ENCODE measurements around the gene PARN. TPM values are rescaled to one million over a fixed set of nuclear protein-coding genes. Genes with fewer than 3 reads are reported as not detected.

The PARN gene
- total RNA-seq, 3 donors from 2014 or later (not counting 1 experiment from before 2014, with no cell fraction given), result 44.3 to 57.4 (median 45.1) TPM

DNA sequence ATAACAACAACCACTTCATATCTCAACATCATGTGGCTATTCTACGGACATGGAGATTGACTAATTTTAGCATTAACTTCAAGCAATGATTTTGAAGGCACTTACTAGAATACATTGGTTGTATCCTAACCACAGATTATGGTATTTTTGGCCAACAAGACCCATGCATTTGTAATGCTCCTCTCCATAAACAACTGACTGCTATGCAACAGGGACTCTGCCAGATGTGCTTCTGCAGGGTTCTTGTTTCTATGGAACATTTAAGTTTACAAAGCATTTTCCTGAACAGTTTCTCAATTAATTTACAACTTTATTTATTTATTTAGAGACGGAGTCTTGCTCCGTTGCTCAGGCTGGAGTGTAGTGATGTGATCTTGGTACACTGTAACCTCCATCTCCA lies 178.0 kb downstream of the PARN start:
- DNase-seq, result no peak
- Histone ChIP-seq H3K4me1 (ENCODE audit: control insufficient read depth, insufficient read depth, low read length) (no peaks in the 10 kb centered on the region), H3K36me3 (ENCODE audit: control insufficient read depth, insufficient read depth, low read length) (no peaks in the 10 kb centered on the region), H3K27ac (ENCODE audit: low read length) (no peak overlapping the region), H3K27me3 (ENCODE audit: control insufficient read depth, insufficient read depth, low read length) (no peaks in the 10 kb centered on the region), H3K9me3 (ENCODE audit: control insufficient read depth, insufficient read depth, low read length) (no peaks in the 10 kb centered on the region), H3K4me3 (ENCODE audit: low read length) (no peak overlapping the region)
- Mint-ChIP-seq H3K4me3 (no peak overlapping the region), H3K27me3 (ENCODE audit: low read depth in 2 of 2) (no peaks in the 10 kb centered on the region), H3K36me3 (no peaks in the 10 kb centered on the region), H3K27ac (no peak overlapping the region), H3K4me1 (peaks cover 0 to 10% of the 10 kb centered on the region in 2 donors), H3K9me3 (no peaks in the 10 kb centered on the region)
- WGBS (ENCODE audit: insufficient coverage), result 92% methylated on average over 1 of the region's 3 CpGs
- ATAC-seq, result no peak
- TF ChIP-seq, protein P1, sequence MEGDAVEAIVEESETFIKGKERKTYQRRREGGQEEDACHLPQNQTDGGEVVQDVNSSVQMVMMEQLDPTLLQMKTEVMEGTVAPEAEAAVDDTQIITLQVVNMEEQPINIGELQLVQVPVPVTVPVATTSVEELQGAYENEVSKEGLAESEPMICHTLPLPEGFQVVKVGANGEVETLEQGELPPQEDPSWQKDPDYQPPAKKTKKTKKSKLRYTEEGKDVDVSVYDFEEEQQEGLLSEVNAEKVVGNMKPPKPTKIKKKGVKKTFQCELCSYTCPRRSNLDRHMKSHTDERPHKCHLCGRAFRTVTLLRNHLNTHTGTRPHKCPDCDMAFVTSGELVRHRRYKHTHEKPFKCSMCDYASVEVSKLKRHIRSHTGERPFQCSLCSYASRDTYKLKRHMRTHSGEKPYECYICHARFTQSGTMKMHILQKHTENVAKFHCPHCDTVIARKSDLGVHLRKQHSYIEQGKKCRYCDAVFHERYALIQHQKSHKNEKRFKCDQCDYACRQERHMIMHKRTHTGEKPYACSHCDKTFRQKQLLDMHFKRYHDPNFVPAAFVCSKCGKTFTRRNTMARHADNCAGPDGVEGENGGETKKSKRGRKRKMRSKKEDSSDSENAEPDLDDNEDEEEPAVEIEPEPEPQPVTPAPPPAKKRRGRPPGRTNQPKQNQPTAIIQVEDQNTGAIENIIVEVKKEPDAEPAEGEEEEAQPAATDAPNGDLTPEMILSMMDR (IDR thresholded peaks at IDR 0.05), result no peak
- intact Hi-C loops (cut with micrococcal nuclease), result no loop called here

DNA sequence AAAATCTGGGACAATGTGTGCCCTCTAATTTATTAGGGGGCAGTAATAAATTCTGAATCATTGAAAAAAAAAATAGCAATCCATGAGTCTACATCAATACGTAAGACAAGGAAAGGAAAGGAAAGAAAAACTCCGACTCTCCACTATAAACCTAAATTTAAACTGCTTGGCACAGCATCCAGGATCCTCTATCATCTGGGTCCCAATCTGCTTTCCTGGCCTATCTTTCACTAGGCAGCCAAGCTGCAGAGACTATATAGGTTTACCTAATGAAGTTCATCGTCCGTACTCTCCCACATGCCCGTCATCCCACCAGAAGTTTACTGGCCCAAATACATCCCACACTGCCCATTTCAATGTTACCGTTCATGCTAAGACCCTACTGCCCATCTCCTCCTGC lies 179.2 kb downstream of the PARN start:
- DNase-seq, result no peak
- Histone ChIP-seq H3K27me3 (ENCODE audit: control insufficient read depth, insufficient read depth, low read length) (no peaks in the 10 kb centered on the region), H3K27ac (ENCODE audit: low read length) (no peak overlapping the region), H3K9me3 (ENCODE audit: control insufficient read depth, insufficient read depth, low read length) (no peaks in the 10 kb centered on the region), H3K4me3 (ENCODE audit: low read length) (no peak overlapping the region), H3K36me3 (ENCODE audit: control insufficient read depth, insufficient read depth, low read length) (no peaks in the 10 kb centered on the region), H3K4me1 (ENCODE audit: control insufficient read depth, insufficient read depth, low read length) (no peaks in the 10 kb centered on the region)
- no peaks in the 10 kb centered on the region for H3K27me3 Mint-ChIP-seq (ENCODE audit: low read depth in 2 of 2)
- 96% methylated on average over 5 of the region's 6 CpGs for WGBS (ENCODE audit: insufficient coverage)
- TF ChIP-seq, protein P1 (IDR thresholded peaks at IDR 0.05), result no peak
- intact Hi-C loops (cut with micrococcal nuclease), result no loop called here
- H3K4me3 Mint-ChIP-seq, result no peak overlapping the region
- H3K4me1 Mint-ChIP-seq, result peaks cover 0 to 10% of the 10 kb centered on the region in 2 donors
- no peak overlapping the region for H3K27ac Mint-ChIP-seq
- no peak for ATAC-seq
- no peaks in the 10 kb centered on the region for H3K36me3 Mint-ChIP-seq
- H3K9me3 Mint-ChIP-seq, result no peaks in the 10 kb centered on the region

DNA sequence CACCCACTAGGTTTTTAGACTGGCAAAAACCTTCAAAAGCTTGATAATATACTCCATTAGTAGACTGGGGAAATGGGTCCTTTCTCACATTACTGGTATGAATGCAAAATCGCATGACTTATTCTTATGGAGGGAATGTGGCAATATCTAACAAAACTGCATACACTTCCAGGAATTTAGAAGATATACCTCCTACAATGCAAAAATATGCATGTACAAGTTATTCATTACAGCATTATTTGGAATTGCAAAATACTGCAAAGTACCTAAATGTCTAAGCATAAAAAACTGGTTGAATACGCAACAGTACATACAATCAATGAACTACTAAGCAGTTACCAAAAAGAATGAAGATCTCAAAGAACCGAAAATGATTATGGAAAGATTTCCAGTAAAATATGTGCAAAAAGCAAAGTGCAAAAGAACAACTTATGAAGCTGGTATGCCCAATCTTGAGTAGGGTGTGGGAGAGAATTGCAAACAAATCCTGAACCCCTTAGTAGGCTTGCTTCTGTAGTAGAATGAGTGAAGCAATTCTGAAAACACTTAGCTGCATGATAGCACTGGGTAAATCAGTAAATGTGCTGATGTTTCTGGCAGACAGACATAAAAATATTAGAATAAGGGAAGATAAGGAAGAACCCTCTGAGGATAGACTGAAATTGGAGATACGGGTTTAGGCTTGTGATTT lies 180.1 kb downstream of the PARN start:
- Mint-ChIP-seq H3K9me3 (no peaks in the 10 kb centered on the region), H3K4me1 (peaks cover 0 to 10% of the 10 kb centered on the region in 2 donors), H3K27me3 (ENCODE audit: low read depth in 2 of 2) (no peaks in the 10 kb centered on the region), H3K27ac (no peak overlapping the region), H3K4me3 (no peak overlapping the region), H3K36me3 (no peaks in the 10 kb centered on the region)
- WGBS (ENCODE audit: insufficient coverage), result 100% methylated on average over 1 of the region's 4 CpGs
- Histone ChIP-seq H3K9me3 (ENCODE audit: control insufficient read depth, insufficient read depth, low read length) (no peaks in the 10 kb centered on the region), H3K27ac (ENCODE audit: low read length) (no peak overlapping the region), H3K4me3 (ENCODE audit: low read length) (no peak overlapping the region), H3K36me3 (ENCODE audit: control insufficient read depth, insufficient read depth, low read length) (peaks cover 3% of the 10 kb centered on the region), H3K4me1 (ENCODE audit: control insufficient read depth, insufficient read depth, low read length) (no peaks in the 10 kb centered on the region), H3K27me3 (ENCODE audit: control insufficient read depth, insufficient read depth, low read length) (no peaks in the 10 kb centered on the region)
- intact Hi-C loops (cut with micrococcal nuclease), result no loop called here
- ATAC-seq (no peak), DNase-seq (no peak)
- TF ChIP-seq, protein P1 (IDR thresholded peaks at IDR 0.05), result no peak

DNA sequence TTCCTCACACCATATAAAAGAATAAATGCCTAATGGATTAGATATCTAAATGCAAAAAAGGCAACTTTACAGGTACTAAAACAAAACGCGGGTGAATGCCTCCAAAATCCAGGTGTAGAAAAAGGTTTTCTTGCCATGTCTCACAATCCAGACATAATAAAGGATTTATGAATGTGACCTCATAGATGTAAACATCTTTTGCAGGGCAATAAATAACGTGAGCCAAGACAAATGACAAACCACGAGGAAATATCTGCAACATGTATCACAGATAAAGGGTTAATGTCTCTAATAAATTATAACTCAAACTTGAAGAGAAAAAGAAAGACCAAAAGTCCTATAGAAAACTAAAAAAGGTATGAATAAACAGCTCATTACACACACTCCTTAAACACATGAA lies 180.7 kb downstream of the PARN start:
- WGBS (ENCODE audit: insufficient coverage), result 100% methylated on average over 3 of the region's 4 CpGs
- no peaks in the 10 kb centered on the region for H3K9me3 ChIP-seq (ENCODE audit: control insufficient read depth, insufficient read depth, low read length)
- no peak for ATAC-seq
- TF ChIP-seq, protein P1 (IDR thresholded peaks at IDR 0.05), result no peak
- H3K27me3 ChIP-seq (ENCODE audit: control insufficient read depth, insufficient read depth, low read length), result no peaks in the 10 kb centered on the region
- no peak overlapping the region for H3K4me3 ChIP-seq (ENCODE audit: low read length)
- H3K9me3 Mint-ChIP-seq, result no peaks in the 10 kb centered on the region
- peaks cover 3% of the 10 kb centered on the region for H3K36me3 ChIP-seq (ENCODE audit: control insufficient read depth, insufficient read depth, low read length)
- H3K36me3 Mint-ChIP-seq, result no peaks in the 10 kb centered on the region
- H3K27me3 Mint-ChIP-seq (ENCODE audit: low read depth in 2 of 2), result no peaks in the 10 kb centered on the region
- intact Hi-C loops (cut with micrococcal nuclease), result no loop called here
- H3K27ac ChIP-seq (ENCODE audit: low read length), result no peak overlapping the region
- no peak overlapping the region for H3K27ac Mint-ChIP-seq
- H3K4me3 Mint-ChIP-seq, result no peak overlapping the region
- H3K4me1 ChIP-seq (ENCODE audit: control insufficient read depth, insufficient read depth, low read length), result no peaks in the 10 kb centered on the region
- peaks cover 0 to 10% of the 10 kb centered on the region in 2 donors for H3K4me1 Mint-ChIP-seq
- no peak for DNase-seq

Measured in natural killer cell (primary cell).